IMR-90 (cell line): ENCODE data around the gene IMMT. TPM values are rescaled to one million over a fixed set of nuclear protein-coding genes. Genes with fewer than 3 reads are reported as not detected.

ENCODE experiments used
- ATAC-seq: fragments of 200-7000 bp; cut with Tn5 transposase; 2 replicates; pipeline ENCODE4 v1.9.1; 2020; ENCODE audit warnings: low read depth, mild to moderate bottlenecking, moderate library complexity
- BruUV-seq: library from RNA; stranded (reverse); fragments of 400-500 nt; replicated peaks from 2 replicates; lab custom pipeline; 2021; lab: Mats Ljungman, UMichigan
- CTCF ChIA-PET: fragments of 300-600 bp; formaldehyde crosslinking; extraction: SDS; loops from one replicate; lab custom pipeline; 2021; ENCODE audit warnings: antibody characterized with exemption; lab: Yijun Ruan, JAX
- POLR2A ChIA-PET: fragments of 300-600 bp; sonication (Branson Sonifier 250); formaldehyde crosslinking; loops from one replicate; lab custom pipeline; 2022; ENCODE audit warnings: antibody characterized with exemption; ENCODE audit not compliant: unreplicated experiment; lab: Charles Lee
- DNase-seq: peaks from one replicate; pipeline ENCODE4 v3.0.0; 2013
- H2AFZ ChIP-seq: replicated peaks from 2 replicates; pipeline ENCODE3; 2013; ENCODE audit warnings: low read length, mild to moderate bottlenecking; ENCODE audit not compliant: poor library complexity
- H2AK5ac ChIP-seq: 2 replicates; pipeline ENCODE4 v1.6.1; 2013; ENCODE audit warnings: low read depth, low read length, inconsistent platforms
- H2AK9ac ChIP-seq: replicated peaks from 2 replicates; pipeline ENCODE3; 2013; ENCODE audit warnings: mild to moderate bottlenecking, low read depth, low read length, moderate library complexity; ENCODE audit not compliant: poor library complexity
- H2BK120ac ChIP-seq: 2 replicates; pipeline ENCODE4 v1.6.1; 2013; ENCODE audit warnings: low read depth, low read length, inconsistent platforms
- H2BK15ac ChIP-seq: 3 replicates; pipeline ENCODE4 v1.6.1; 2013; ENCODE audit warnings: low read depth, low read length, inconsistent platforms
- H2BK20ac ChIP-seq: 2 replicates; pipeline ENCODE4 v1.6.1; 2013; ENCODE audit warnings: low read depth, mild to moderate bottlenecking, inconsistent platforms, low read length, moderate library complexity
- H2BK5ac ChIP-seq: 2 replicates; pipeline ENCODE4 v1.6.1; 2013; ENCODE audit warnings: mild to moderate bottlenecking, low read depth, low read length, inconsistent platforms; ENCODE audit not compliant: poor library complexity, severe bottlenecking
- H3K14ac ChIP-seq: replicated peaks from 2 replicates; pipeline ENCODE4 v1.6.1; 2013; ENCODE audit warnings: low read depth, low read length, inconsistent platforms
- H3K18ac ChIP-seq: 2 replicates; pipeline ENCODE4 v1.6.1; 2013; ENCODE audit warnings: low read depth, low read length, control low read depth
- H3K23ac ChIP-seq: 2 replicates; pipeline ENCODE4 v1.6.1; 2013; ENCODE audit warnings: low read depth, low read length, inconsistent platforms
- H3K27ac ChIP-seq: 2 replicates; pipeline ENCODE4 v1.5.1; 2013; ENCODE audit warnings: mild to moderate bottlenecking, control low read depth, low read length; ENCODE audit not compliant: insufficient read depth
- H3K27me3 ChIP-seq: 2 replicates; pipeline ENCODE4 v1.6.1; 2013; ENCODE audit warnings: low read length; ENCODE audit not compliant: control insufficient read depth, insufficient read depth
- H3K36me3 ChIP-seq: 2 replicates; pipeline ENCODE4 v1.6.1; 2013; ENCODE audit warnings: low read length, mixed read lengths; ENCODE audit not compliant: control insufficient read depth, insufficient read depth
- H3K4ac ChIP-seq: 2 replicates; pipeline ENCODE4 v1.6.1; 2013; ENCODE audit warnings: low read depth, low read length, inconsistent platforms
- H3K4me1 ChIP-seq: 2 replicates; pipeline ENCODE4 v1.6.1; 2013; ENCODE audit warnings: low read length, mixed read lengths; ENCODE audit not compliant: control insufficient read depth, insufficient read depth
- H3K4me2 ChIP-seq: 2 replicates; pipeline ENCODE4 v1.6.1; 2013; ENCODE audit warnings: low read depth, mild to moderate bottlenecking, control low read depth, low read length, moderate library complexity
- H3K4me3 ChIP-seq: 2 replicates; pipeline ENCODE4 v1.5.1; 2013; ENCODE audit warnings: low read depth, mild to moderate bottlenecking, control low read depth, low read length, moderate library complexity; ENCODE audit not compliant: insufficient read depth
- H3K56ac ChIP-seq: 2 replicates; pipeline ENCODE4 v1.6.1; 2013; ENCODE audit warnings: low read length, inconsistent platforms; ENCODE audit not compliant: insufficient read depth; ENCODE audit errors: extremely low read depth
- H3K79me1 ChIP-seq, 2 experiments: 2 replicates each; pipeline ENCODE4 v1.6.1; 2013; ENCODE audit warnings: low read length in 2 of 2, inconsistent platforms in 1 of 2, low read depth in 1 of 2
- H3K9ac ChIP-seq: 2 replicates; pipeline ENCODE4 v1.6.1; 2013; ENCODE audit warnings: low read depth, low read length, control low read depth
- H3K9me1 ChIP-seq: 2 replicates; pipeline ENCODE4 v1.6.1; 2013; ENCODE audit warnings: low read length, inconsistent platforms; ENCODE audit not compliant: insufficient read depth
- H3K9me3 ChIP-seq: 2 replicates; pipeline ENCODE4 v1.6.1; 2013; ENCODE audit warnings: low read length; ENCODE audit not compliant: control insufficient read depth, insufficient read depth
- H4K20me1 ChIP-seq: 2 replicates; pipeline ENCODE4 v1.6.1; 2013; ENCODE audit warnings: low read length, inconsistent platforms; ENCODE audit not compliant: insufficient read depth
- H4K5ac ChIP-seq: 2 replicates; pipeline ENCODE4 v1.6.1; 2013; ENCODE audit warnings: mild to moderate bottlenecking, low read depth, low read length, control low read depth
- H4K8ac ChIP-seq, 2 experiments: 2 replicates each; pipeline ENCODE4 v1.6.1; 2013; ENCODE audit warnings: low read depth in 2 of 2, low read length in 2 of 2, control low read depth in 1 of 2, inconsistent platforms in 1 of 2
- H4K91ac ChIP-seq: 2 replicates; pipeline ENCODE4 v1.6.1; 2013; ENCODE audit warnings: low read depth, low read length, inconsistent platforms; ENCODE audit not compliant: insufficient read depth
- BHLHE40 ChIP-seq: fragments of 150-350 bp; IDR thresholded peaks from 2 replicates; pipeline ENCODE4 v1.6.1; 2016; ENCODE audit warnings: mild to moderate bottlenecking, low read depth, low read length
- CEBPB ChIP-seq: IDR thresholded peaks from 2 replicates; pipeline ENCODE4 v1.6.1; 2012; ENCODE audit warnings: low read depth, low read length, improper control_type of control experiment
- CHD1 ChIP-seq: IDR thresholded peaks from 2 replicates; pipeline ENCODE4 v1.6.1; 2012; ENCODE audit warnings: low read depth, low read length, improper control_type of control experiment
- ELK1 ChIP-seq: fragments of 150-350 bp; IDR thresholded peaks from 2 replicates; pipeline ENCODE4 v1.6.1; 2016; ENCODE audit warnings: low read depth, mild to moderate bottlenecking, low read length, moderate library complexity, borderline replicate concordance
- MAFK ChIP-seq: IDR thresholded peaks from 2 replicates; pipeline ENCODE4 v1.6.1; 2012; ENCODE audit warnings: low read depth, low read length, improper control_type of control experiment
- MXI1 ChIP-seq: IDR thresholded peaks from 2 replicates; pipeline ENCODE4 v1.6.1; 2012; ENCODE audit warnings: low read depth, mild to moderate bottlenecking, low read length, moderate library complexity, borderline replicate concordance
- POLR2A ChIP-seq: IDR thresholded peaks from 2 replicates; pipeline ENCODE4 v1.6.1; 2012; ENCODE audit warnings: mild to moderate bottlenecking, low read depth, low read length
- RAD21 ChIP-seq: IDR thresholded peaks from 2 replicates; pipeline ENCODE4 v1.6.1; 2012; ENCODE audit warnings: low read length, improper control_type of control experiment
- RCOR1 ChIP-seq: IDR thresholded peaks from 2 replicates; pipeline ENCODE4 v1.6.1; 2012; ENCODE audit warnings: mild to moderate bottlenecking, low read length, improper control_type of control experiment; ENCODE audit not compliant: insufficient replicate concordance
- SMC3 ChIP-seq: fragments of 150-350 bp; IDR thresholded peaks from 2 replicates; pipeline ENCODE4 v1.6.1; 2016; ENCODE audit warnings: low read depth, mild to moderate bottlenecking, antibody characterized with exemption, low read length, moderate library complexity
- USF2 ChIP-seq: fragments of 150-350 bp; IDR thresholded peaks from 2 replicates; pipeline ENCODE4 v1.6.1; 2017; ENCODE audit warnings: mild to moderate bottlenecking, antibody characterized with exemption, low read length, low read depth
- WGBS, 2 experiments: methylation state at CpG; one replicate each; pipeline versions ENCODE4 v1.1.5 to v1.1.7; 2013; ENCODE audit warnings: missing lambda C conversion rate in 2 of 2; ENCODE audit not compliant: insufficient read length in 1 of 2; ENCODE audit errors: extremely low coverage in 2 of 2; 5-methylcytosine and 5-hydroxymethylcytosine counted together
- dilution Hi-C: fragments of 300-500 bp; cut with HindIII; formaldehyde crosslinking; loops from one replicate; pipeline ENCODE4 v1.14.3; 2018; ENCODE audit warnings: low sequenced_read_pairs; ENCODE audit not compliant: unreplicated experiment
- in situ Hi-C: fragments of 300-500 bp; cut with MboI; formaldehyde crosslinking; loops from 3 replicates; pipeline ENCODE4 v1.14.3; 2019; ENCODE audit warnings: low sequenced_read_pairs, inconsistent platforms, mixed read lengths
- intact Hi-C: fragments of 100-400 bp; cut with micrococcal nuclease; formaldehyde crosslinking; loops from 2 replicates; pipeline ENCODE4 v1.10.0; 2022
- polyA plus RNA-seq, 3 experiments: library from polyadenylated mRNA; depleted of rRNA; stranded (reverse); fragments of >200 nt; gene quantifications; 2 replicates each; pipeline ENCODE4 v1.2.3, GENCODE V29; 2012; ENCODE audit warnings: low replicate concordance in 1 of 3
- total RNA-seq: library from RNA; depleted of rRNA; stranded (reverse); fragments of >200 nt; gene quantifications from 2 replicates; pipeline ENCODE4 v1.2.3, GENCODE V29; 2012

Gene IMMT
- total and polyA plus RNA-seq, 2 of the 4 experiments (the other 2 are of a cell fraction) = 50.5 to 87.3 TPM

GRCh38 chr2:86174445-86174844 is 20.8 kb downstream of the IMMT start:
- Histone ChIP-seq H3K56ac (no peak overlapping the region), H3K4me1 (0 out of 2 replicates have a peak, but pooled peaks cover 1% of the 10 kb centered on the region), H4K8ac (no peak overlapping the region), H2BK15ac (no peak overlapping the region), H2BK120ac (no peak overlapping the region), H3K18ac (no peak overlapping the region), H2AK5ac (no peak overlapping the region), H3K36me3 (peaks cover 34% of the 10 kb centered on the region), H3K27ac (no peak overlapping the region), H4K20me1 (no peaks in the 10 kb centered on the region), H3K27me3 (no peaks in the 10 kb centered on the region), H2AK9ac (no peak overlapping the region), H3K9me3 (no peaks in the 10 kb centered on the region), H3K9me1 (no peaks in the 10 kb centered on the region), H3K4me2 (no peak overlapping the region), H3K9ac (no peak overlapping the region), H3K79me1 (peaks cover 13 to 21% of the 10 kb centered on the region in 2 experiments), H2BK20ac (no peak overlapping the region), H4K5ac (no peak overlapping the region), H3K4me3 (no peak overlapping the region), H4K91ac (no peak overlapping the region), H2AFZ (no peak overlapping the region), H3K23ac (no peak overlapping the region), H3K14ac (no peak overlapping the region), H2BK5ac (no peak overlapping the region), H3K4ac (no peak overlapping the region)
- WGBS, 2 experiments = no CpG with 5 or more reads among the region's 2 CpGs
- intact Hi-C loops (no loop called here), dilution Hi-C loops (no loop called here), in situ Hi-C loops (no loop called here)
- DNase-seq (no peak), ATAC-seq (peak; percentile 67)
- no TSS peak for BruUV-seq
- CTCF ChIA-PET = no interaction called here
- TF ChIP-seq POLR2A (no peak), MAFK (no peak), CHD1 (no peak), MXI1 (no peak), USF2 (no peak), SMC3 (no peak), CEBPB (no peak), RCOR1 (no peak), RAD21 (no peak), BHLHE40 (no peak), ELK1 (no peak)
- POLR2A ChIA-PET = no interaction called here
